SK-N-SH treated with all-trans-retinoic acid at 6 μM for 48 hours (cell line): Measurements from ENCODE around the gene DNAH8.

ENCODE experiments used
- ATAC-seq: fragments of 200-7000 bp; cut with Tn5 transposase; 3 replicates; pipeline ENCODE4 v1.9.1; 2020; ENCODE audit warnings: mild to moderate bottlenecking, moderate library complexity
- ARNTL ChIP-seq: fragments of 450-650 bp; formaldehyde crosslinking; IDR thresholded peaks from 2 replicates; pipeline ENCODE4 v1.5.0; 2020; ENCODE audit warnings: low read depth, mild to moderate bottlenecking, moderate library complexity, borderline replicate concordance
- BACH2 ChIP-seq: fragments of 250-450 bp; sonication (Bioruptor Pico); IDR thresholded peaks from 2 replicates; pipeline ENCODE4 v1.9.0; 2021; ENCODE audit warnings: mild to moderate bottlenecking, borderline replicate concordance
- CREB5 ChIP-seq: fragments of 250-450 bp; sonication (Bioruptor Pico); IDR thresholded peaks from 2 replicates; pipeline ENCODE4 v1.5.1; 2020; ENCODE audit warnings: low read depth, mild to moderate bottlenecking, moderate library complexity
- CSDC2 ChIP-seq: fragments of 250-450 bp; sonication (Bioruptor Pico); IDR thresholded peaks from 2 replicates; pipeline ENCODE4 v1.5.0; 2020; ENCODE audit warnings: mild to moderate bottlenecking, moderate library complexity
- CSRNP3 ChIP-seq: fragments of 250-450 bp; sonication (Bioruptor Pico); IDR thresholded peaks from 2 replicates; pipeline ENCODE4 v1.5.1; 2021; ENCODE audit warnings: mild to moderate bottlenecking, moderate library complexity
- ESRRG ChIP-seq: fragments of 250-450 bp; sonication (Bioruptor Pico); IDR thresholded peaks from 2 replicates; pipeline ENCODE4 v1.6.1; 2021; ENCODE audit warnings: mild to moderate bottlenecking
- GLIS3 ChIP-seq: fragments of 250-450 bp; sonication (Bioruptor Pico); IDR thresholded peaks from 2 replicates; pipeline ENCODE4 v1.5.0; 2020; ENCODE audit warnings: mild to moderate bottlenecking, moderate library complexity
- ISL1 ChIP-seq: fragments of 250-450 bp; sonication (Bioruptor Pico); IDR thresholded peaks from 2 replicates; pipeline ENCODE4 v2.1.2; 2022; ENCODE audit warnings: mild to moderate bottlenecking, moderate library complexity
- OSR1 ChIP-seq: fragments of 250-450 bp; sonication (Bioruptor Pico); IDR thresholded peaks from 2 replicates; pipeline ENCODE4 v1.8.0; 2022; ENCODE audit warnings: moderate library complexity, mild to moderate bottlenecking, inconsistent platforms
- PATZ1 ChIP-seq: fragments of 250-450 bp; sonication (Bioruptor Pico); IDR thresholded peaks from 2 replicates; pipeline ENCODE4 v1.8.0; 2020; ENCODE audit warnings: mild to moderate bottlenecking, moderate library complexity, borderline replicate concordance
- POU6F1 ChIP-seq: fragments of 250-450 bp; sonication (Bioruptor Pico); IDR thresholded peaks from 2 replicates; pipeline ENCODE4 v1.8.0; 2021; ENCODE audit warnings: low read depth, mild to moderate bottlenecking, moderate library complexity, borderline replicate concordance
- PPARA ChIP-seq: fragments of 250-450 bp; sonication (Bioruptor Pico); IDR thresholded peaks from 2 replicates; pipeline ENCODE4 v1.5.0; 2020; ENCODE audit warnings: mild to moderate bottlenecking, borderline replicate concordance
- RARB ChIP-seq: fragments of 250-450 bp; sonication (Bioruptor Pico); IDR thresholded peaks from 2 replicates; pipeline ENCODE4 v1.8.0; 2021; ENCODE audit warnings: mild to moderate bottlenecking, moderate library complexity
- SNAI2 ChIP-seq: fragments of 250-450 bp; sonication (Bioruptor Pico); IDR thresholded peaks from 2 replicates; pipeline ENCODE4 v1.5.0; 2020; ENCODE audit warnings: mild to moderate bottlenecking, moderate library complexity
- TOX ChIP-seq: fragments of 250-450 bp; sonication (Bioruptor Pico); IDR thresholded peaks from 2 replicates; pipeline ENCODE4 v1.8.0; 2021; ENCODE audit warnings: mild to moderate bottlenecking, moderate library complexity, borderline replicate concordance
- TSHZ2 ChIP-seq: fragments of 250-450 bp; sonication (Bioruptor Pico); IDR thresholded peaks from 2 replicates; pipeline ENCODE4 v1.5.0; 2020; ENCODE audit warnings: mild to moderate bottlenecking, moderate library complexity
- ZC3H10 ChIP-seq: fragments of 250-450 bp; sonication (Bioruptor Pico); IDR thresholded peaks from 2 replicates; pipeline ENCODE4 v1.5.1; 2021; ENCODE audit warnings: mild to moderate bottlenecking, moderate library complexity
- ZFP3 ChIP-seq: fragments of 250-450 bp; sonication (Bioruptor Pico); IDR thresholded peaks from 2 replicates; pipeline ENCODE4 v1.5.0; 2020; ENCODE audit warnings: mild to moderate bottlenecking, moderate library complexity
- ZFP30 ChIP-seq: fragments of 450-650 bp; formaldehyde crosslinking; IDR thresholded peaks from 2 replicates; pipeline ENCODE4 v1.5.0; 2022; ENCODE audit warnings: mild to moderate bottlenecking, moderate library complexity
- ZNF565 ChIP-seq: fragments of 450-650 bp; formaldehyde crosslinking; conservative IDR thresholded peaks from 2 replicates; pipeline ENCODE4 v1.5.0; 2020; ENCODE audit warnings: low read depth, mild to moderate bottlenecking, moderate library complexity
- ZNF70 ChIP-seq: fragments of 450-650 bp; formaldehyde crosslinking; IDR thresholded peaks from 2 replicates; pipeline ENCODE4 v1.5.0; 2020; ENCODE audit warnings: mild to moderate bottlenecking, moderate library complexity
- ZNF8 ChIP-seq: fragments of 450-650 bp; formaldehyde crosslinking; IDR thresholded peaks from 2 replicates; pipeline ENCODE4 v1.5.0; 2020; ENCODE audit warnings: mild to moderate bottlenecking, moderate library complexity

DNAH8 gene

GRCh38 chr6:38773338-38773737, 58.2 kb downstream of the DNAH8 start:
- TF ChIP-seq OSR1 (no peak), ISL1 (CRISPR knock-in tag) (no peak), SNAI2 (CRISPR knock-in tag) (no peak), ZFP30 (CRISPR knock-in tag) (no peak), BACH2 (CRISPR knock-in tag) (no peak), TSHZ2 (CRISPR knock-in tag) (no peak), ZNF70 (CRISPR knock-in tag) (no peak), CREB5 (CRISPR knock-in tag) (no peak), CSRNP3 (no peak), ZFP3 (CRISPR knock-in tag) (no peak), CSDC2 (CRISPR knock-in tag) (no peak), TOX (no peak), PATZ1 (CRISPR knock-in tag) (no peak), ZC3H10 (CRISPR knock-in tag) (no peak), ARNTL (CRISPR knock-in tag) (no peak), RARB (no peak), ZNF8 (no peak)
- peak; percentile 36; the same call in 1 of the 3 replicates for ATAC-seq

GRCh38 chr6:38774929-38775707, 60.0 kb downstream of the DNAH8 start:
- TF ChIP-seq ESRRG (CRISPR knock-in tag) (no peak), CSRNP3 (no peak), ISL1 (CRISPR knock-in tag) (no peak), BACH2 (CRISPR knock-in tag) (no peak), ZNF70 (CRISPR knock-in tag) (no peak), PPARA (CRISPR knock-in tag) (no peak), ARNTL (CRISPR knock-in tag) (no peak), ZNF565 (CRISPR knock-in tag) (no peak), RARB (no peak), CSDC2 (CRISPR knock-in tag) (no peak), ZC3H10 (CRISPR knock-in tag) (no peak)
- ATAC-seq: no peak

GRCh38 chr6:38775870-38776269, 60.8 kb downstream of the DNAH8 start:
- no peak for ATAC-seq
- TF ChIP-seq ZNF565 (CRISPR knock-in tag): no peak
- TF ChIP-seq RARB: no peak
- no peak for TF ChIP-seq PATZ1 (CRISPR knock-in tag)
- TF ChIP-seq CSDC2 (CRISPR knock-in tag): no peak
- no peak for TF ChIP-seq ZC3H10 (CRISPR knock-in tag)
- TF ChIP-seq GLIS3 (CRISPR knock-in tag): no peak
- TF ChIP-seq POU6F1 (CRISPR knock-in tag): no peak
- TF ChIP-seq CREB5 (CRISPR knock-in tag): no peak
